Suprapubic skin (tissue), 4 donors: Measurements from ENCODE around the gene UBE3D.

Experiments used
- CTCF ChIP-seq, 2 donors: fragments of 200-600 bp in 1 of 2; fragments of 450-650 bp in 1 of 2; sonication (generic) in 1 of 2; IDR thresholded peaks; one replicate each; pipeline ENCODE4 v1.5.1; 2016 to 2019; ENCODE audit warnings: antibody characterized with exemption in 2 of 2, mild to moderate bottlenecking in 1 of 2, moderate library complexity in 1 of 2
- POLR2A ChIP-seq, 2 donors: fragments of 450-650 bp; IDR thresholded peaks; one replicate each; pipeline ENCODE4 v1.6.1; 2017; ENCODE audit warnings: antibody characterized with exemption in 2 of 2, mild to moderate bottlenecking in 2 of 2, moderate library complexity in 2 of 2
- POLR2AphosphoS5 ChIP-seq, 3 donors: sonication (generic); formaldehyde crosslinking; IDR thresholded peaks; one replicate each; pipeline ENCODE4 v1.6.1; 2017; ENCODE audit warnings: antibody characterized with exemption in 3 of 3

DNA sequence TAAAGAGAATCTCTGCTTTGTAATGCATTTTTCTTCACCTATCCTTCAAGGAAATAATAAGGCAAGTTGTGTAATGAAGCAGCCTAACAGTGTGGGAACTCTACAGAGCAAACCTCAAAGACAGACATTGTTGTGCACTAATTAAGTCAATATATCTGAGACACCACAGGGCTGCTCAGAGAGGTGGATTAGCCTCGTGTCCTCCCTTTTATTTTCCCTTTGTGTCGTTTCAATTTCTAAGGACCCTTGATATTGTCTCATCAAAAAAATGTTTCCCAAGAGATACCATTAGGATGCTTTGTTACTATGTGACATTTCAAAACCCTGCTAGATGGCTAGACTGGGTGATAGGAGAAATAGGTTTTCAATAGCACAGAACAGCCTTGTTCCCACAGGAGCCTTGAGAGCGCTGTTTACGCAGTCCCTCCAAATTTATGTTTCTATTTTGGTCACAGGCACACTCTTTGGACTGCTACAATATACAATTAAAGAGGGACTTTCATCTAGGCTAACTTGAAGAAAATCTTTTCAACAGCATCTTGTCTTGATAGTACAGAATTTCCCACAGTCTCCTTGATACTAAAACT lies 23.1 kb downstream of the UBE3D start:
- no peak for TF ChIP-seq POLR2AphosphoS5 (IDR thresholded peaks at IDR 0.05)
- no peak for TF ChIP-seq CTCF (IDR thresholded peaks at IDR 0.05)
- no peak for TF ChIP-seq POLR2A (IDR thresholded peaks at IDR 0.05)
